ENCODE measurements around the gene PCDH9. TPM values are rescaled to one million over a fixed set of nuclear protein-coding genes. Genes with fewer than 3 reads are reported as not detected.

PCDH9 gene
- total and polyA plus RNA-seq, 2 of the 13 experiments (the other 11 are each of a cell fraction or from before 2014, with no cell fraction given): 0.09 TPM; not detected in 1

DNA sequence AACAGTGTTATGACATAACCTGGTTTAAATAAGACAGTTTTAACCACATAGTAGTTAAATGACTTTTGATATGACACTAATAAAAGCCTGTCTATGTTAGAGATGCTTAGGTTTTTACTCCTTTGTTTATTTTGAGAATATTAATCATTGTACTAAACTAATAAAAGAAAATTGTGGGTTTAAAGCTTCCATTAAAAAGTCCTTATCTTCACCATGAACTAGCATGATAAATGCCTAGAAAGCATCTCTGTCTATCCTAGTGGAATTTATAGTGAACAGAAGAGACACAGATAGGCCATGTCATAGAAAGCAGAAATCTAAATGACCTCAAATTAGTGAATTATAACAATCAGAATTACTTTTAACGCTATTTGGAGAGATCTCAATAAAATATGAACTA is 255.2 kb downstream of the PCDH9 start:
- H3K36me3 ChIP-seq (replicated peaks in 1 of 2; ENCODE audit: control insufficient read depth in 1 of 2, insufficient read depth in 2 of 2, low read length in 2 of 2): no peaks in the 10 kb centered on the region
- BruUV-seq (replicated peaks): no TSS peak
- ChIA-PET CTCF (ENCODE audit: low intra/inter-chr PET ratio, low total read pairs) (no interaction called here), POLR2A (no interaction called here)
- FAIRE-seq: no peak
- intact Hi-C loops (cut with micrococcal nuclease; ENCODE audit: unreplicated experiment) (no loop called here), in situ Hi-C loops (cut with HindIII; ENCODE audit: extremely low pct_ligation_motif_present, low pct_unique_long_range_greater_than_20kb) (no loop called here)
- TF ChIP-seq, protein P1, sequence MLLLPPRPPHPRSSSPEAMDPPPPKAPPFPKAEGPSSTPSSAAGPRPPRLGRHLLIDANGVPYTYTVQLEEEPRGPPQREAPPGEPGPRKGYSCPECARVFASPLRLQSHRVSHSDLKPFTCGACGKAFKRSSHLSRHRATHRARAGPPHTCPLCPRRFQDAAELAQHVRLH (CRISPR knock-in tag; IDR thresholded peaks at IDR 0.05; ENCODE audit: borderline replicate concordance, low read depth): no peak
- TF ChIP-seq ZNF382 (CRISPR knock-in tag; IDR thresholded peaks at IDR 0.05; ENCODE audit: borderline replicate concordance): no peak
- H3K9me3 ChIP-seq (ENCODE audit: low read length): no peaks in the 10 kb centered on the region
- no peak for DNase-seq (ENCODE audit: low spot score)
- no peak for ATAC-seq
- no peak overlapping the region for H2AFZ ChIP-seq (ENCODE audit: low read length)
- H3K4me1 ChIP-seq (ENCODE audit: insufficient read depth, low read length): no peaks in the 10 kb centered on the region
- H3K4me3 ChIP-seq (replicated peaks in 1 of 3; ENCODE audit: insufficient read depth in 1 of 3, low read depth in 2 of 3, low read length in 3 of 3): no peak overlapping the region
- no peaks in the 10 kb centered on the region for H4K20me1 ChIP-seq (ENCODE audit: insufficient read depth, low read length)
- no peak overlapping the region for H3K4me2 ChIP-seq (ENCODE audit: low read depth, low read length)
- 0% methylated on average over 1 of the region's 1 CpG for WGBS (ENCODE audit: low lambda C conversion rate)
- no peaks in the 10 kb centered on the region for H3K79me2 ChIP-seq (ENCODE audit: insufficient read depth, low read length)
- no peak overlapping the region for H3K9ac ChIP-seq (ENCODE audit: insufficient read depth, low read depth, low read length)
- no peaks in the 10 kb centered on the region for H3K27me3 ChIP-seq (ENCODE audit: control insufficient read depth in 1 of 2, insufficient read depth in 2 of 2, low read length in 2 of 2)
- no peak overlapping the region for H3K27ac ChIP-seq (ENCODE audit: extremely low read length, insufficient read depth, low read length)

DNA sequence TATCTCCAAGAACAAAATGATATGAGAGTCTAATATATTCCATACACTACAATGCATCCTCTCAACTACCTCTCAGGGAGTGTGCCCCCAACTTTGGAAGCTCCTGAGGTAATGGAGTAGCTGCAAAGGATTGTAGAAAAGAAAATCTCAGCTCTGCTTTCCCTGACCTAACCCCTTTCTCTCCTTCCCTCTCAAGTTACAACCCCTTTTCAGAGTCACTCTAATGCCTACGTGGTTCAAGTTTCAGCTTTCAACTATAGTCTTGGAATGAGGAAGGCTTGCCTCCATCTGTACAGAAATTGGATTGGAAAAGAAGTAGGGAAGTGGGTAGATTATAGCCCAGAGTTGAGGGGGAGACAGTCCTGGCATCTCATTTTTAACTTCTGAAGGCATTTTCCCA is 256.0 kb downstream of the PCDH9 start:
- H3K36me3 ChIP-seq (replicated peaks in 1 of 2; ENCODE audit: control insufficient read depth in 1 of 2, insufficient read depth in 2 of 2, low read length in 2 of 2): no peaks in the 10 kb centered on the region
- no peaks in the 10 kb centered on the region for H4K20me1 ChIP-seq (ENCODE audit: insufficient read depth, low read length)
- H3K4me1 ChIP-seq (ENCODE audit: insufficient read depth, low read length): no peaks in the 10 kb centered on the region
- ATAC-seq: no peak
- H3K9me3 ChIP-seq (ENCODE audit: low read length): no peaks in the 10 kb centered on the region
- no peak overlapping the region for H3K9ac ChIP-seq (ENCODE audit: insufficient read depth, low read depth, low read length)
- no peak for FAIRE-seq
- intact Hi-C loops (cut with micrococcal nuclease; ENCODE audit: unreplicated experiment): no loop called here
- ChIA-PET CTCF (ENCODE audit: low intra/inter-chr PET ratio, low total read pairs) (no interaction called here), POLR2A (no interaction called here)
- in situ Hi-C loops (cut with HindIII; ENCODE audit: extremely low pct_ligation_motif_present, low pct_unique_long_range_greater_than_20kb): no loop called here
- BruUV-seq (replicated peaks): no TSS peak
- no peak overlapping the region for H3K4me2 ChIP-seq (ENCODE audit: low read depth, low read length)
- H2AFZ ChIP-seq (ENCODE audit: low read length): no peak overlapping the region
- H3K27ac ChIP-seq (ENCODE audit: extremely low read length, insufficient read depth, low read length): no peak overlapping the region
- no peaks in the 10 kb centered on the region for H3K27me3 ChIP-seq (ENCODE audit: control insufficient read depth in 1 of 2, insufficient read depth in 2 of 2, low read length in 2 of 2)
- no peak for DNase-seq (ENCODE audit: low spot score)
- no peaks in the 10 kb centered on the region for H3K79me2 ChIP-seq (ENCODE audit: insufficient read depth, low read length)
- H3K4me3 ChIP-seq (replicated peaks in 1 of 3; ENCODE audit: insufficient read depth in 1 of 3, low read depth in 2 of 3, low read length in 3 of 3): no peak overlapping the region
- 0% methylated on average over 1 of the region's 1 CpG for WGBS (ENCODE audit: low lambda C conversion rate)
- TF ChIP-seq, protein P2, sequence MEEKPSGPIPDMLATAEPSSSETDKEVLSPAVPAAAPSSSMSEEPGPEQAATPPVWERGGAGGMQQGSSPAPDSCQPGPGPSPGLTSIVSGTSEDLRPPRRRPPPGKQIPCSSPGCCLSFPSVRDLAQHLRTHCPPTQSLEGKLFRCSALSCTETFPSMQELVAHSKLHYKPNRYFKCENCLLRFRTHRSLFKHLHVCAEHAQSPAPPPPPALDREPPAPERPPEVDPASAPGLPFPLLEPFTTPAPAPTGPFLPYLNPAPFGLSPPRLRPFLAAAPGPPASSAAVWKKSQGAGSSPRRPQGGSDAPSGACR (CRISPR knock-in tag; IDR thresholded peaks at IDR 0.05): no peak
- TF ChIP-seq, protein P3, sequence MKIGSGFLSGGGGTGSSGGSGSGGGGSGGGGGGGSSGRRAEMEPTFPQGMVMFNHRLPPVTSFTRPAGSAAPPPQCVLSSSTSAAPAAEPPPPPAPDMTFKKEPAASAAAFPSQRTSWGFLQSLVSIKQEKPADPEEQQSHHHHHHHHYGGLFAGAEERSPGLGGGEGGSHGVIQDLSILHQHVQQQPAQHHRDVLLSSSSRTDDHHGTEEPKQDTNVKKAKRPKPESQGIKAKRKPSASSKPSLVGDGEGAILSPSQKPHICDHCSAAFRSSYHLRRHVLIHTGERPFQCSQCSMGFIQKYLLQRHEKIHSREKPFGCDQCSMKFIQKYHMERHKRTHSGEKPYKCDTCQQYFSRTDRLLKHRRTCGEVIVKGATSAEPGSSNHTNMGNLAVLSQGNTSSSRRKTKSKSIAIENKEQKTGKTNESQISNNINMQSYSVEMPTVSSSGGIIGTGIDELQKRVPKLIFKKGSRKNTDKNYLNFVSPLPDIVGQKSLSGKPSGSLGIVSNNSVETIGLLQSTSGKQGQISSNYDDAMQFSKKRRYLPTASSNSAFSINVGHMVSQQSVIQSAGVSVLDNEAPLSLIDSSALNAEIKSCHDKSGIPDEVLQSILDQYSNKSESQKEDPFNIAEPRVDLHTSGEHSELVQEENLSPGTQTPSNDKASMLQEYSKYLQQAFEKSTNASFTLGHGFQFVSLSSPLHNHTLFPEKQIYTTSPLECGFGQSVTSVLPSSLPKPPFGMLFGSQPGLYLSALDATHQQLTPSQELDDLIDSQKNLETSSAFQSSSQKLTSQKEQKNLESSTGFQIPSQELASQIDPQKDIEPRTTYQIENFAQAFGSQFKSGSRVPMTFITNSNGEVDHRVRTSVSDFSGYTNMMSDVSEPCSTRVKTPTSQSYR (CRISPR knock-in tag; IDR thresholded peaks at IDR 0.05; ENCODE audit: borderline replicate concordance): no peak
- no peak for TF ChIP-seq KLF12 (CRISPR knock-in tag; IDR thresholded peaks at IDR 0.05; ENCODE audit: borderline replicate concordance)
- no peak for TF ChIP-seq ZNF724P (CRISPR knock-in tag; IDR thresholded peaks at IDR 0.05; ENCODE audit: borderline replicate concordance)
- TF ChIP-seq, protein P4, sequence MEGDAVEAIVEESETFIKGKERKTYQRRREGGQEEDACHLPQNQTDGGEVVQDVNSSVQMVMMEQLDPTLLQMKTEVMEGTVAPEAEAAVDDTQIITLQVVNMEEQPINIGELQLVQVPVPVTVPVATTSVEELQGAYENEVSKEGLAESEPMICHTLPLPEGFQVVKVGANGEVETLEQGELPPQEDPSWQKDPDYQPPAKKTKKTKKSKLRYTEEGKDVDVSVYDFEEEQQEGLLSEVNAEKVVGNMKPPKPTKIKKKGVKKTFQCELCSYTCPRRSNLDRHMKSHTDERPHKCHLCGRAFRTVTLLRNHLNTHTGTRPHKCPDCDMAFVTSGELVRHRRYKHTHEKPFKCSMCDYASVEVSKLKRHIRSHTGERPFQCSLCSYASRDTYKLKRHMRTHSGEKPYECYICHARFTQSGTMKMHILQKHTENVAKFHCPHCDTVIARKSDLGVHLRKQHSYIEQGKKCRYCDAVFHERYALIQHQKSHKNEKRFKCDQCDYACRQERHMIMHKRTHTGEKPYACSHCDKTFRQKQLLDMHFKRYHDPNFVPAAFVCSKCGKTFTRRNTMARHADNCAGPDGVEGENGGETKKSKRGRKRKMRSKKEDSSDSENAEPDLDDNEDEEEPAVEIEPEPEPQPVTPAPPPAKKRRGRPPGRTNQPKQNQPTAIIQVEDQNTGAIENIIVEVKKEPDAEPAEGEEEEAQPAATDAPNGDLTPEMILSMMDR (CRISPR knock-in tag; IDR thresholded peaks at IDR 0.05): no peak
- no peak for TF ChIP-seq ASH2L (IDR thresholded peaks at IDR 0.05; ENCODE audit: insufficient read length, low read depth, low read length)
- no peak for TF ChIP-seq TAF1 (CRISPR knock-in tag; IDR thresholded peaks at IDR 0.05)
- no peak for TF ChIP-seq SP1 (IDR thresholded peaks at IDR 0.05)
- no peak for TF ChIP-seq SP1 (CRISPR knock-in tag; IDR thresholded peaks at IDR 0.05)
- no peak for TF ChIP-seq ZFX (CRISPR knock-in tag; IDR thresholded peaks at IDR 0.05; ENCODE audit: low read depth)
- no peak for TF ChIP-seq ZNF136 (CRISPR knock-in tag; IDR thresholded peaks at IDR 0.05; ENCODE audit: low read depth)
- no peak for TF ChIP-seq HNRNPUL1 (IDR thresholded peaks at IDR 0.05; ENCODE audit: low read depth, low read length)
- no peak for TF ChIP-seq SIN3B (IDR thresholded peaks at IDR 0.05; ENCODE audit: low read length)
